SK-N-MC (cell line): Measurements from ENCODE around the gene FAM241A.

ENCODE experiments used
- EZH2 ChIP-seq: fragments of 200-600 bp; sonication (generic); IDR thresholded peaks from one replicate; pipeline ENCODE4 v1.6.1; 2017; ENCODE audit warnings: antibody characterized with exemption
- POLR2AphosphoS5 ChIP-seq: IDR thresholded peaks from 2 replicates; pipeline ENCODE4 v1.6.1; 2012; ENCODE audit warnings: mild to moderate bottlenecking, low read depth, low read length, borderline replicate concordance

DNA sequence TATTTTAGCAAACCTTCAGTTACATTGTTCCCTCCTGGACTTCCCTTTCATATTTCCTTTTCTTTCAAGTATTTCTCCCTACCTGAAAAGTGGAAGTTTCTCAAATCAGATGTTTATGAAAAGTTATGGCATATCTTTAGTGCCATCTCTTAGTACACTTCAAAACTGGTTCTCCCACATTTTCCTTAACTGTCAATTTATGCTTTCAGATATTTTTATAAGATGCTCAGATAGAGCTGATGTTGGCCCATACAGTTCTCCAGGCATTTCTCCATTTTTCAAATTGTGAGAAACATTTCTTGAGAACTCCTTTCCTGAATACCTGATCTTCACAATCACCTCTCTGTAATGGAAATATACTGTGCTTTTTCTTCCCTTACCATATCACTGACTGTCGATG, 53.8 kb downstream of the FAM241A start:
- TF ChIP-seq POLR2AphosphoS5 (no peak), EZH2 (no peak)
